GM12878 (cell line): ENCODE results near the gene MICALL2. TPM values are rescaled to one million over a fixed set of nuclear protein-coding genes. Genes with fewer than 3 reads are reported as not detected.

Source experiments
- HDAC6 ChIP-seq: fragments of 200-600 bp; sonication (generic); IDR thresholded peaks from one replicate; pipeline ENCODE4 v1.8.0; 2017; ENCODE audit warnings: antibody characterized with exemption; ENCODE audit not compliant: unreplicated experiment
- NFYA ChIP-seq: IDR thresholded peaks from 2 replicates; pipeline ENCODE4 v1.6.1; 2011; ENCODE audit warnings: low read depth, mild to moderate bottlenecking, low read length, improper control_type of control experiment, borderline replicate concordance
- PML ChIP-seq: IDR thresholded peaks from 2 replicates; pipeline ENCODE4 v1.6.1; 2012; ENCODE audit warnings: low read length, inconsistent platforms
- POLR2AphosphoS5 ChIP-seq: IDR thresholded peaks from 2 replicates; pipeline ENCODE4 v1.6.1; 2011; ENCODE audit warnings: mild to moderate bottlenecking, low read length, inconsistent platforms
- RB1 ChIP-seq: fragments of 450-650 bp; formaldehyde crosslinking; IDR thresholded peaks from 2 replicates; pipeline ENCODE4 v1.6.1; 2017; ENCODE audit warnings: mild to moderate bottlenecking, borderline replicate concordance
- SMC3 ChIP-seq: IDR thresholded peaks from 2 replicates; pipeline ENCODE4 v1.6.1; 2011; ENCODE audit warnings: low read length, improper control_type of control experiment, borderline replicate concordance
- USF2 ChIP-seq: IDR thresholded peaks from 2 replicates; pipeline ENCODE4 v1.6.1; 2011; ENCODE audit warnings: low read depth, low read length, improper control_type of control experiment, borderline replicate concordance
- YBX1 ChIP-seq: fragments of 450-650 bp; IDR thresholded peaks from 2 replicates; pipeline ENCODE4 v1.6.1; 2016; ENCODE audit warnings: antibody characterized with exemption
- ZBED1 ChIP-seq: IDR thresholded peaks from 2 replicates; pipeline ENCODE4 v1.6.1; 2016; ENCODE audit warnings: borderline replicate concordance
- ZBTB40 ChIP-seq: fragments of 450-650 bp; IDR thresholded peaks from 2 replicates; pipeline ENCODE4 v1.6.1; 2016; ENCODE audit warnings: mild to moderate bottlenecking, moderate library complexity, borderline replicate concordance
- ZZZ3 ChIP-seq: IDR thresholded peaks from 2 replicates; pipeline ENCODE4 v1.6.1; 2011; ENCODE audit warnings: low read depth; ENCODE audit not compliant: control insufficient read depth, insufficient read length
- polyA plus RNA-seq, 11 experiments: library from polyadenylated mRNA; depleted of rRNA in 4 of 11; unstranded in 6 of 11; stranded (reverse) in 5 of 11; fragments of >200 nt; fragmentation: Nextera tagmentation in 4 of 11; fragmentation: Illumina TruSeq in 1 of 11; extraction: Ambion mirVana in 4 of 11; extraction: Trizol in 1 of 11; gene quantifications; 1 replicate in 1 of 11; 2 replicates in 10 of 11; pipeline versions ENCODE4 v1.2.1 to v1.2.3, GENCODE V29; 2011 to 2016; ENCODE audit warnings: inconsistent platforms in 2 of 11, missing spikeins in 2 of 11, low read depth in 1 of 11
- total RNA-seq, 4 experiments: library from RNA; depleted of rRNA in 3 of 4; stranded (reverse); fragments of >200 nt in 3 of 4; fragmentation: Illumina TruSeq in 1 of 4; extraction: Trizol in 1 of 4; gene quantifications; 2 replicates each; pipeline versions ENCODE4 v1.2.1 to v1.2.3, GENCODE V29; 2013 to 2021

Gene MICALL2
- total and polyA plus RNA-seq, 10 of the 15 experiments (the other 5 are each of a cell fraction or from before 2014, with no cell fraction given) = 0.04 to 1.7 (median 0.83) TPM; not detected in 3

- no peak for TF ChIP-seq ZBTB40
- TF ChIP-seq RB1 = no peak
- no peak for TF ChIP-seq ZZZ3
- no peak for TF ChIP-seq PML
- no peak for TF ChIP-seq YBX1
- no peak for TF ChIP-seq NFYA
- TF ChIP-seq POLR2AphosphoS5 = no peak
- no peak for TF ChIP-seq ZBED1
- TF ChIP-seq HDAC6 = no peak
- no peak for TF ChIP-seq SMC3
- no peak for TF ChIP-seq USF2
- TF ChIP-seq, all 136 proteins: peak for 0
Measured at GRCh38 chr7:1402110-1402790, 57.0 kb downstream of the MICALL2 start (continued).
